GM10266 (cell line): Measurements from ENCODE around the gene SMAD6.

Experiments used
- DNase-seq: peaks from one replicate; pipeline ENCODE4 v3.0.0; 2012; ENCODE audit errors: extremely low spot score
- CTCF ChIP-seq: IDR thresholded peaks from 2 replicates; pipeline ENCODE4 v1.5.1; 2012; ENCODE audit warnings: mild to moderate bottlenecking, low read depth; ENCODE audit not compliant: control insufficient read depth, insufficient read depth; ENCODE audit errors: missing control alignments

Gene SMAD6

GRCh38 chr15:66746231-66746605, 44.2 kb downstream of the SMAD6 start:
- TF ChIP-seq CTCF, result no peak
- DNase-seq, result no peak

GRCh38 chr15:66747223-66747622, 45.2 kb downstream of the SMAD6 start:
- no peak for TF ChIP-seq CTCF
- DNase-seq, result no peak

GRCh38 chr15:66747886-66748707, 46.1 kb downstream of the SMAD6 start:
- no peak for DNase-seq
- TF ChIP-seq CTCF, result no peak

GRCh38 chr15:66748708-66749035, 46.6 kb downstream of the SMAD6 start:
- no peak for TF ChIP-seq CTCF
- no peak for DNase-seq

GRCh38 chr15:66749841-66750575, 48.0 kb downstream of the SMAD6 start:
- no peak for DNase-seq
- no peak for TF ChIP-seq CTCF

GRCh38 chr15:66750609-66751008, 48.6 kb downstream of the SMAD6 start:
- no peak for TF ChIP-seq CTCF

GRCh38 chr15:66751579-66751978, 49.5 kb downstream of the SMAD6 start:
- no peak for DNase-seq
- no peak for TF ChIP-seq CTCF

More at GRCh38 chr15:66750609-66751008, 48.6 kb downstream of the SMAD6 start:
- DNase-seq, result no peak
